ENCODE data around the gene DUSP7. TPM values are rescaled to one million over a fixed set of nuclear protein-coding genes. Genes with fewer than 3 reads are reported as not detected.

Gene DUSP7
- polyA plus RNA-seq, 1 experiment, result 17.8 TPM

GRCh38 chr3:52019352-52020080, 36.9 kb downstream of the DUSP7 start:
- Histone ChIP-seq H3K9me3 (ENCODE audit: control insufficient read depth, insufficient read depth, low read length) (no peaks in the 10 kb centered on the region; the same call in 1 of the 2 replicates), H3K27ac (ENCODE audit: low read depth, low read length) (no peak overlapping the region), H3K27me3 (ENCODE audit: control insufficient read depth, insufficient read depth, low read length) (no peaks in the 10 kb centered on the region), H3K4me3 (ENCODE audit: low read depth, low read length) (no peak overlapping the region)
- no peak for DNase-seq (ENCODE audit: low read depth, low spot score)
- TF ChIP-seq CTCF (IDR thresholded peaks at IDR 0.05; ENCODE audit: low read depth, low read length), result no peak
- ChIA-PET CTCF (no interaction called here), POLR2A (no interaction called here)

- DNase-seq (ENCODE audit: low read depth, low spot score), result no peak
- ChIA-PET POLR2A (no interaction called here), CTCF (no interaction called here)
- no peak for TF ChIP-seq CTCF (IDR thresholded peaks at IDR 0.05; ENCODE audit: low read depth, low read length)
- Histone ChIP-seq H3K4me3 (ENCODE audit: low read depth, low read length) (no peak overlapping the region), H3K9me3 (ENCODE audit: control insufficient read depth, insufficient read depth, low read length) (no peaks in the 10 kb centered on the region; the same call in 1 of the 2 replicates), H3K27ac (ENCODE audit: low read depth, low read length) (no peak overlapping the region), H3K27me3 (ENCODE audit: control insufficient read depth, insufficient read depth, low read length) (no peaks in the 10 kb centered on the region)
Observed at GRCh38 chr3:52018319-52019000, 37.9 kb downstream of the DUSP7 start.

DNA sequence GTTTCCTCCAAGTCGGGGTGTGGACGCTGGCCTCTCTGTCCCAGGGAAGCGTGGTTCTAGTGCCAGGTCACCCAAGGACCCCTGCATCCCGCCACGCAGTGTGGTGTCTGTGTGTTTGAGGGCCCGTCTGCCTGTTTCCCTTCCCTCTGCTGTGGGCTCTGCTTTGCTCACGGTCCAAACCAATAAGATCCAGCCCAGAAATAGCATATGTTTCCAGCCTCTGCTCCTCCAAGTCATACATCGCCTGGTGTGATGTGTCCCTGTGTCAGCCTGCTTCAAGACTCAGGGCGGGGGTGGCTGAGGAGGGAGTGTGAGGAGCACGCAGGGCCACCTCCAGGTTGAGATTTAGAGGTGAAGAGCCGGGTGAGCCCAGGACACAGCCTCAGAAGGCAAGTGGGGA, 38.8 kb downstream of the DUSP7 start:
- Histone ChIP-seq H3K9me3 (ENCODE audit: control insufficient read depth, insufficient read depth, low read length) (no peaks in the 10 kb centered on the region; the same call in 1 of the 2 replicates), H3K4me3 (ENCODE audit: low read depth, low read length) (no peak overlapping the region), H3K27ac (ENCODE audit: low read depth, low read length) (no peak overlapping the region), H3K27me3 (ENCODE audit: control insufficient read depth, insufficient read depth, low read length) (no peaks in the 10 kb centered on the region)
- POLR2A ChIA-PET, result no interaction called here
- DNase-seq (ENCODE audit: low read depth, low spot score), result no peak
- CTCF ChIA-PET, result interaction anchor here (1.4 kb wide), 1 partner anchor 14 kb away, joined by 4 read pairs; no protein-coding TSS in a partner anchor
- no peak for TF ChIP-seq CTCF (IDR thresholded peaks at IDR 0.05; ENCODE audit: low read depth, low read length)

GRCh38 chr3:52015438-52016228, 40.7 kb downstream of the DUSP7 start:
- Histone ChIP-seq H3K9me3 (ENCODE audit: control insufficient read depth, insufficient read depth, low read length) (no peaks in the 10 kb centered on the region; the same call in 1 of the 2 replicates), H3K27me3 (ENCODE audit: control insufficient read depth, insufficient read depth, low read length) (no peaks in the 10 kb centered on the region), H3K4me3 (ENCODE audit: low read depth, low read length) (no peak overlapping the region), H3K27ac (ENCODE audit: low read depth, low read length) (no peak overlapping the region)
- no peak for TF ChIP-seq CTCF (IDR thresholded peaks at IDR 0.05; ENCODE audit: low read depth, low read length)
- ChIA-PET POLR2A (no interaction called here), CTCF (interaction anchor here (0.8 to 2.3 kb wide), 6 partner anchors 10 to 129 kb away, joined by 3 to 6 read pairs (median 4); no protein-coding TSS in a partner anchor)
- DNase-seq (ENCODE audit: low read depth, low spot score), result no peak

All from AG04450 (cell line).